HepG2 (cell line): ENCODE measurements around the gene SGO1. TPM values are rescaled to one million over a fixed set of nuclear protein-coding genes. Genes with fewer than 3 reads are reported as not detected.

Experiments used
- ATAC-seq: fragments of 200-7000 bp; cut with Tn5 transposase; 3 replicates; pipeline ENCODE4 v1.9.1; 2020; ENCODE audit warnings: mild to moderate bottlenecking, moderate library complexity
- BruUV-seq: library from RNA; stranded (reverse); fragments of 400-500 nt; replicated peaks from 2 replicates; lab custom pipeline; 2021; lab: Mats Ljungman, UMichigan
- CTCF ChIA-PET: fragments of 300-600 bp; formaldehyde crosslinking; extraction: SDS; loops from one replicate; lab custom pipeline; 2021; ENCODE audit warnings: low total read pairs, inconsistent platforms, low intra/inter-chr PET ratio; lab: Yijun Ruan, JAX
- POLR2A ChIA-PET: fragments of 350-600 bp; sonication (Branson Sonifier 250); formaldehyde crosslinking; loops from one replicate; lab custom pipeline; 2020; ENCODE audit warnings: antibody characterized with exemption, inconsistent platforms; lab: Yijun Ruan, JAX
- DNase-seq: peaks from one replicate; pipeline ENCODE4 v3.0.0-alpha.2; 2015; ENCODE audit warnings: low spot score
- FAIRE-seq: peaks from 3 replicates; lab custom pipeline; 2011; peaks lifted over from hg19 to GRCh38; lab: Jason Lieb, UNC
- H2AFZ ChIP-seq: one replicate; pipeline ENCODE4 v1.6.1; 2011; ENCODE audit warnings: low read length, inconsistent platforms
- H3K27ac ChIP-seq: fragments of 300-600 bp; 3 replicates; pipeline ENCODE4 v1.8.0; 2011; ENCODE audit warnings: mixed run types, mild to moderate bottlenecking, mixed read lengths, low read length, inconsistent platforms; ENCODE audit not compliant: insufficient read depth; ENCODE audit errors: extremely low read length
- H3K27me3 ChIP-seq, 2 experiments: fragments of 200-600 bp in 1 of 2; 2 replicates in 1 of 2; 3 replicates in 1 of 2; pipeline versions ENCODE4 v1.6.0 to v1.8.0; 2011; ENCODE audit warnings: low read length in 2 of 2, mild to moderate bottlenecking in 2 of 2, moderate library complexity in 2 of 2, inconsistent platforms in 1 of 2; ENCODE audit not compliant: insufficient read depth in 2 of 2, control insufficient read depth in 1 of 2
- H3K36me3 ChIP-seq, 2 experiments: fragments of 200-600 bp in 1 of 2; replicated peaks in 1 of 2; 2 replicates in 1 of 2; 3 replicates in 1 of 2; pipeline versions ENCODE4 v1.5.1 to v1.8.0; 2011; ENCODE audit warnings: low read length in 2 of 2, inconsistent platforms in 1 of 2; ENCODE audit not compliant: insufficient read depth in 2 of 2, control insufficient read depth in 1 of 2
- H3K4me1 ChIP-seq: 2 replicates; pipeline ENCODE4 v1.5.1; 2012; ENCODE audit warnings: low read length, inconsistent platforms; ENCODE audit not compliant: insufficient read depth
- H3K4me2 ChIP-seq: 2 replicates; pipeline ENCODE4 v1.6.0; 2011; ENCODE audit warnings: low read depth, low read length, inconsistent platforms
- H3K4me3 ChIP-seq, 3 experiments: fragments of 200-600 bp in 1 of 3; sonication (generic), shearing (Covaris generic) in 1 of 3; replicated peaks in 1 of 3; 2 replicates each; pipeline ENCODE4 v1.5.1; 2011 to 2016; ENCODE audit warnings: low read length in 3 of 3, inconsistent platforms in 2 of 3, low read depth in 2 of 3, mild to moderate bottlenecking in 2 of 3, control low read depth in 1 of 3, mixed read lengths in 1 of 3; ENCODE audit not compliant: insufficient read depth in 1 of 3
- H3K79me2 ChIP-seq: one replicate; pipeline ENCODE4 v1.6.1; 2011; ENCODE audit warnings: low read length, inconsistent platforms; ENCODE audit not compliant: insufficient read depth
- H3K9ac ChIP-seq: 2 replicates; pipeline ENCODE4 v1.6.0; 2011; ENCODE audit warnings: mild to moderate bottlenecking, low read depth, low read length, inconsistent platforms; ENCODE audit not compliant: insufficient read depth
- H3K9me3 ChIP-seq: 2 replicates; pipeline ENCODE4 v1.5.1; 2012; ENCODE audit warnings: mild to moderate bottlenecking, low read length
- H4K20me1 ChIP-seq: 2 replicates; pipeline ENCODE4 v1.6.0; 2011; ENCODE audit warnings: inconsistent platforms, mild to moderate bottlenecking, low read length, moderate library complexity; ENCODE audit not compliant: insufficient read depth
- ATRX ChIP-seq: sonication (generic); formaldehyde crosslinking; IDR thresholded peaks from 2 replicates; pipeline ENCODE4 v1.4.0; 2020; ENCODE audit warnings: missing genetic modification reagents, borderline replicate concordance
- ETV5 ChIP-seq: IDR thresholded peaks from 2 replicates; pipeline ENCODE4 v1.6.1; 2018; ENCODE audit warnings: missing biosample characterization, missing genetic modification reagents, inconsistent platforms, borderline replicate concordance
- KLF16 ChIP-seq, 2 experiments: sonication (generic) in 1 of 2; formaldehyde crosslinking in 1 of 2; IDR thresholded peaks; 2 replicates each; pipeline versions ENCODE4 v1.6.1 to v1.8.0; 2016 to 2023; ENCODE audit warnings: missing genetic modification reagents in 2 of 2, missing compliant biosample characterization in 1 of 2
- REPIN1 ChIP-seq: sonication (generic); formaldehyde crosslinking; IDR thresholded peaks from 2 replicates; pipeline ENCODE4 v1.8.0; 2022; ENCODE audit warnings: missing genetic modification reagents, low read depth, mild to moderate bottlenecking, borderline replicate concordance
- TEAD2 ChIP-seq: sonication (generic); formaldehyde crosslinking; IDR thresholded peaks from 2 replicates; pipeline ENCODE4 v1.9.0; 2021; ENCODE audit warnings: missing genetic modification reagents
- ZNF432 ChIP-seq: sonication (generic); formaldehyde crosslinking; IDR thresholded peaks from 2 replicates; pipeline ENCODE4 v1.5.0; 2020; ENCODE audit warnings: missing genetic modification reagents, mild to moderate bottlenecking, borderline replicate concordance
- ZNF550 ChIP-seq: sonication (generic); formaldehyde crosslinking; IDR thresholded peaks from 2 replicates; pipeline ENCODE4 v1.4.0; 2020; ENCODE audit warnings: mild to moderate bottlenecking, missing genetic modification reagents, borderline replicate concordance
- WGBS: methylation state at CpG from one replicate; pipeline ENCODE4 v1.1.6; 2017; ENCODE audit warnings: low lambda C conversion rate; 5-methylcytosine and 5-hydroxymethylcytosine counted together
- in situ Hi-C: cut with HindIII; loops from 2 replicates; pipeline ENCODE4 v1.10.0; 2017; ENCODE audit warnings: low pct_unique_long_range_greater_than_20kb; ENCODE audit not compliant: extremely low pct_ligation_motif_present
- intact Hi-C: fragments of 100-400 bp; cut with micrococcal nuclease; formaldehyde crosslinking; loops from one replicate; pipeline ENCODE4 v1.10.0; 2022; ENCODE audit not compliant: unreplicated experiment
- polyA plus RNA-seq, 8 experiments: library from polyadenylated mRNA; depleted of rRNA in 3 of 8; stranded (reverse) in 7 of 8; unstranded in 1 of 8; fragments of >200 nt; fragmentation: Illumina TruSeq in 4 of 8; extraction: Trizol in 4 of 8; gene quantifications; 2 replicates each; pipeline versions ENCODE4 v1.2.1 to v1.2.3, GENCODE V29; 2011 to 2016; ENCODE audit warnings: low read depth in 4 of 8, missing spikeins in 1 of 8, mixed read lengths in 1 of 8; ENCODE audit not compliant: insufficient read depth in 1 of 8
- total RNA-seq, 5 experiments: library from RNA; depleted of rRNA; stranded (reverse); fragments of >200 nt; fragmentation: Illumina TruSeq; extraction: Trizol; gene quantifications; 2 replicates each; pipeline ENCODE4 v1.2.3, GENCODE V29; 2016; ENCODE audit warnings: low read depth in 1 of 5
- TF ChIP-seq, protein P1 (sequence below): sonication (generic); formaldehyde crosslinking; IDR thresholded peaks from 2 replicates; pipeline ENCODE4 v1.5.0; 2020; ENCODE audit warnings: mild to moderate bottlenecking, missing genetic modification reagents
- TF ChIP-seq, protein P2 (sequence below): sonication (generic); formaldehyde crosslinking; IDR thresholded peaks from 2 replicates; pipeline ENCODE4 v1.8.1; 2022; ENCODE audit warnings: low read depth, mild to moderate bottlenecking, missing genetic modification reagents

Gene SGO1
- total and polyA plus RNA-seq, 2 of the 13 experiments (the other 11 are each of a cell fraction or from before 2014, with no cell fraction given): 2.1 to 16.1 TPM

DNA sequence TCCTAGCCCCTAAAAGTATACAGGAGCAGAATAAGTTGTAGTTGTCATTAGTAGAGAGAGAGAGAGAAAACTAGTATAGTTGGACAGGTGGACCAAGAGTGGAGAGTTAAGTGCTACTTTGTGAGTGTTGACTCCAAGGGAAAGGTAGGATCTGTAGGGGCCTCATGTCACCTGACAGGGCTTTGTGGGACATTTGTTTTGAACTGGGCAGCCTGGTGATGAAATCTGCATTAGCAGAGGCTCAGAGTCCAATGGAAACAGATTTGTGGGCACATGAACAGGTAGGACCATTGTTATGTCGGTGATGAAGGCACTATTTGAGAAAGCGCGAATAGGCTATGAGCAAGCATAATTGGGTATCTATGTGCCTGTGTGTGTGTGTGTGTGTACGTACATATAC, 43.5 kb downstream of the SGO1 start (continued):
- TF ChIP-seq KLF16 (CRISPR knock-in tag; IDR thresholded peaks at IDR 0.05): no peak

DNA sequence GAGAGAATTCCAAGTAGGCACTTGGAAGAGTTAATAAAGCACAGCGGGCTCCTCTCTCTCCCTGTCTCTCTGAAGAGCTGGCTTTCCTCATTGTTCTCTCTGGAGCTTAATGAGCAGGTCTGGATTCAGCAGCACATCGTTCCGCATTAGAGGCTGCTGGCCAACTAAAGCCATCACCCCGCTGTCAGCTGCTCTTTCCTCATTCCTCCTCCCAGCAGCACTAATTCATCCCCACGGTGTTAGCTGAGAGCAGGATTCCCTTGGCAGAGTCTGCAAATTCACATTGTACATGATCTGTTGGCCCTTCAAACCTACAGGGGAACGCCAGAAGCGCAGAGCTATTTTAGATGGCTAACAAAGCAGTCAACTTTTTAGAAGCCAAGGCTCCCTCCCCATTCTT, 44.2 kb downstream of the SGO1 start:
- POLR2A ChIA-PET: no interaction called here
- intact Hi-C loops: no loop called here

More for the DNA sequence above, 44.2 kb downstream of the SGO1 start:
- H3K9ac ChIP-seq: no peak overlapping the region
- no peak overlapping the region for H3K4me2 ChIP-seq
- TF ChIP-seq, protein P1, sequence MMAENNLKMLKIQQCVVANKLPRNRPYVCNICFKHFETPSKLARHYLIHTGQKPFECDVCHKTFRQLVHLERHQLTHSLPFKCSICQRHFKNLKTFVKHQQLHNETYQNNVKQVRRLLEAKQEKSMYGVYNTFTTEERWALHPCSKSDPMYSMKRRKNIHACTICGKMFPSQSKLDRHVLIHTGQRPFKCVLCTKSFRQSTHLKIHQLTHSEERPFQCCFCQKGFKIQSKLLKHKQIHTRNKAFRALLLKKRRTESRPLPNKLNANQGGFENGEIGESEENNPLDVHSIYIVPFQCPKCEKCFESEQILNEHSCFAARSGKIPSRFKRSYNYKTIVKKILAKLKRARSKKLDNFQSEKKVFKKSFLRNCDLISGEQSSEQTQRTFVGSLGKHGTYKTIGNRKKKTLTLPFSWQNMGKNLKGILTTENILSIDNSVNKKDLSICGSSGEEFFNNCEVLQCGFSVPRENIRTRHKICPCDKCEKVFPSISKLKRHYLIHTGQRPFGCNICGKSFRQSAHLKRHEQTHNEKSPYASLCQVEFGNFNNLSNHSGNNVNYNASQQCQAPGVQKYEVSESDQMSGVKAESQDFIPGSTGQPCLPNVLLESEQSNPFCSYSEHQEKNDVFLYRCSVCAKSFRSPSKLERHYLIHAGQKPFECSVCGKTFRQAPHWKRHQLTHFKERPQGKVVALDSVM (CRISPR knock-in tag): no peak
- no peak for TF ChIP-seq ATRX (CRISPR knock-in tag)
- no peak for TF ChIP-seq ZNF550 (CRISPR knock-in tag)
- TF ChIP-seq ZNF432 (CRISPR knock-in tag): no peak
- TF ChIP-seq, protein P2, sequence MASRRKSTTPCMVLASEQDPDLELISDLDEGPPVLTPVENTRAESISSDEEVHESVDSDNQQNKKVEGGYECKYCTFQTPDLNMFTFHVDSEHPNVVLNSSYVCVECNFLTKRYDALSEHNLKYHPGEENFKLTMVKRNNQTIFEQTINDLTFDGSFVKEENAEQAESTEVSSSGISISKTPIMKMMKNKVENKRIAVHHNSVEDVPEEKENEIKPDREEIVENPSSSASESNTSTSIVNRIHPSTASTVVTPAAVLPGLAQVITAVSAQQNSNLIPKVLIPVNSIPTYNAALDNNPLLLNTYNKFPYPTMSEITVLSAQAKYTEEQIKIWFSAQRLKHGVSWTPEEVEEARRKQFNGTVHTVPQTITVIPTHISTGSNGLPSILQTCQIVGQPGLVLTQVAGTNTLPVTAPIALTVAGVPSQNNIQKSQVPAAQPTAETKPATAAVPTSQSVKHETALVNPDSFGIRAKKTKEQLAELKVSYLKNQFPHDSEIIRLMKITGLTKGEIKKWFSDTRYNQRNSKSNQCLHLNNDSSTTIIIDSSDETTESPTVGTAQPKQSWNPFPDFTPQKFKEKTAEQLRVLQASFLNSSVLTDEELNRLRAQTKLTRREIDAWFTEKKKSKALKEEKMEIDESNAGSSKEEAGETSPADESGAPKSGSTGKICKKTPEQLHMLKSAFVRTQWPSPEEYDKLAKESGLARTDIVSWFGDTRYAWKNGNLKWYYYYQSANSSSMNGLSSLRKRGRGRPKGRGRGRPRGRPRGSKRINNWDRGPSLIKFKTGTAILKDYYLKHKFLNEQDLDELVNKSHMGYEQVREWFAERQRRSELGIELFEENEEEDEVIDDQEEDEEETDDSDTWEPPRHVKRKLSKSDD (CRISPR knock-in tag): no peak
- TF ChIP-seq TEAD2: no peak
- TF ChIP-seq REPIN1: no peak
- TF ChIP-seq ETV5 (CRISPR knock-in tag): no peak
- H3K36me3 ChIP-seq: no peaks in the 10 kb centered on the region
- DNase-seq: no peak
- H3K4me1 ChIP-seq: peaks cover 23% of the 10 kb centered on the region
- no peaks in the 10 kb centered on the region for H4K20me1 ChIP-seq
- in situ Hi-C loops: no loop called here
- no peaks in the 10 kb centered on the region for H3K9me3 ChIP-seq
- no peaks in the 10 kb centered on the region for H3K79me2 ChIP-seq
- no peak for ATAC-seq
- FAIRE-seq: no peak
- 96% methylated on average over 7 of the region's 7 CpGs for WGBS
- CTCF ChIA-PET: no interaction called here
- BruUV-seq: no TSS peak
- H3K27me3 ChIP-seq: no peaks in the 10 kb centered on the region
- H3K4me3 ChIP-seq: no peak overlapping the region
- no peak overlapping the region for H2AFZ ChIP-seq
- no peak overlapping the region for H3K27ac ChIP-seq
